Activated B cell treated with CpG ODN at 0.5 μM for 24 hours (primary cell): ENCODE data around the gene RBM5. TPM values are rescaled to one million over a fixed set of nuclear protein-coding genes. Genes with fewer than 3 reads are reported as not detected.

Source experiments
- ATAC-seq: fragments of 200-7000 bp; cut with Tn5 transposase; one replicate; pipeline ENCODE4 v1.10.0; 2021; ENCODE audit warnings: low read depth, mild to moderate bottlenecking, moderate library complexity
- CTCF ChIA-PET: fragments of 350-600 bp; sonication (Branson Sonifier 250); formaldehyde crosslinking; loops from one replicate; lab custom pipeline; 2021; ENCODE audit warnings: antibody characterized with exemption; lab: Charles Lee
- POLR2A ChIA-PET: fragments of 350-600 bp; sonication (Branson Sonifier 250); formaldehyde crosslinking; loops from one replicate; lab custom pipeline; 2021; ENCODE audit warnings: antibody characterized with exemption; lab: Charles Lee
- DNase-seq: peaks from one replicate; pipeline ENCODE4 v3.0.0; 2022
- H3K27ac Mint-ChIP-seq: one replicate; pipeline ENCODE4 v1.8.0; 2020; ENCODE audit warnings: mixed read lengths
- H3K27me3 Mint-ChIP-seq: one replicate; pipeline ENCODE4 v1.8.0; 2021; ENCODE audit warnings: mixed read lengths
- H3K36me3 Mint-ChIP-seq: one replicate; pipeline ENCODE4 v1.8.0; 2021; ENCODE audit warnings: low read depth, mixed read lengths
- H3K4me1 Mint-ChIP-seq: one replicate; pipeline ENCODE4 v1.8.0; 2021; ENCODE audit warnings: mixed read lengths
- H3K4me3 Mint-ChIP-seq: one replicate; pipeline ENCODE4 v1.8.0; 2020; ENCODE audit warnings: mild to moderate bottlenecking, mixed read lengths
- H3K9me3 Mint-ChIP-seq: one replicate; pipeline ENCODE4 v1.8.0; 2020; ENCODE audit warnings: mixed read lengths
- CTCF ChIP-seq: fragments of 200-600 bp; IDR thresholded peaks from one replicate; pipeline ENCODE4 v1.8.0; 2022; ENCODE audit warnings: antibody characterized with exemption, mild to moderate bottlenecking
- intact Hi-C: fragments of 100-400 bp; cut with micrococcal nuclease; formaldehyde crosslinking; loops from one replicate; pipeline ENCODE4 v1.15.1; 2024
- total RNA-seq: library from RNA; stranded (reverse); gene quantifications from 2 replicates; pipeline ENCODE4 v1.2.3, GENCODE V29; 2022

RBM5 gene
- total RNA-seq, 1 donor from 2014 or later = 316 TPM

- ATAC-seq (no peak), DNase-seq (no peak)
- H3K27ac Mint-ChIP-seq = no peak overlapping the region
- no peaks in the 10 kb centered on the region for H3K36me3 Mint-ChIP-seq
- intact Hi-C loops = no loop called here
- TF ChIP-seq CTCF = no peak
- no peak overlapping the region for H3K4me3 Mint-ChIP-seq
- no peaks in the 10 kb centered on the region for H3K4me1 Mint-ChIP-seq
- POLR2A ChIA-PET = no interaction called here
- no peaks in the 10 kb centered on the region for H3K9me3 Mint-ChIP-seq
- no peaks in the 10 kb centered on the region for H3K27me3 Mint-ChIP-seq
- CTCF ChIA-PET = no interaction called here
These were observed 38.6 kb downstream of the RBM5 start for GRCh38 chr3:50127251-50127691.

GRCh38 chr3:50128001-50128400 lies 39.3 kb downstream of the RBM5 start:
- CTCF ChIA-PET = no interaction called here
- Mint-ChIP-seq H3K9me3 (no peaks in the 10 kb centered on the region), H3K27me3 (no peaks in the 10 kb centered on the region), H3K36me3 (no peaks in the 10 kb centered on the region), H3K4me3 (no peak overlapping the region), H3K27ac (no peak overlapping the region), H3K4me1 (no peaks in the 10 kb centered on the region)
- DNase-seq (no peak), ATAC-seq (no peak)
- intact Hi-C loops = no loop called here
- POLR2A ChIA-PET = no interaction called here
- TF ChIP-seq CTCF = no peak

- Mint-ChIP-seq H3K9me3 (no peaks in the 10 kb centered on the region), H3K27ac (no peak overlapping the region), H3K36me3 (no peaks in the 10 kb centered on the region), H3K4me1 (no peaks in the 10 kb centered on the region), H3K4me3 (no peak overlapping the region), H3K27me3 (no peaks in the 10 kb centered on the region)
- CTCF ChIA-PET = no interaction called here
- POLR2A ChIA-PET = no interaction called here
- intact Hi-C loops = no loop called here
- DNase-seq (no peak), ATAC-seq (no peak)
- no peak for TF ChIP-seq CTCF
These were observed 41.7 kb downstream of the RBM5 start for GRCh38 chr3:50130436-50130835.

GRCh38 chr3:50132421-50133282 lies 43.9 kb downstream of the RBM5 start:
- ATAC-seq (no peak), DNase-seq (no peak)
- peaks cover 3% of the 10 kb centered on the region for H3K27me3 Mint-ChIP-seq
- no peaks in the 10 kb centered on the region for H3K36me3 Mint-ChIP-seq
- ChIA-PET POLR2A (no interaction called here), CTCF (no interaction called here)
- H3K4me3 Mint-ChIP-seq = no peak overlapping the region
- no peak overlapping the region for H3K27ac Mint-ChIP-seq
- no peaks in the 10 kb centered on the region for H3K9me3 Mint-ChIP-seq
- intact Hi-C loops = no loop called here
- H3K4me1 Mint-ChIP-seq = no peaks in the 10 kb centered on the region
- no peak for TF ChIP-seq CTCF

- no peaks in the 10 kb centered on the region for H3K9me3 Mint-ChIP-seq
- ChIA-PET CTCF (no interaction called here), POLR2A (no interaction called here)
- DNase-seq (no peak), ATAC-seq (no peak)
- no peak overlapping the region for H3K4me3 Mint-ChIP-seq
- H3K36me3 Mint-ChIP-seq = no peaks in the 10 kb centered on the region
- H3K4me1 Mint-ChIP-seq = no peaks in the 10 kb centered on the region
- no peak overlapping the region for H3K27ac Mint-ChIP-seq
- no peak for TF ChIP-seq CTCF
- peaks cover 3% of the 10 kb centered on the region for H3K27me3 Mint-ChIP-seq
- intact Hi-C loops = no loop called here
These were observed 44.5 kb downstream of the RBM5 start for GRCh38 chr3:50133283-50133615.
